ENCODE results near the gene RANBP10.
"Not testable (repeated sequence)": the region's sequence is repeated elsewhere in the genome, so short reads cannot be mapped to it uniquely, and the experiment has no call there.

The RANBP10 gene

DNA sequence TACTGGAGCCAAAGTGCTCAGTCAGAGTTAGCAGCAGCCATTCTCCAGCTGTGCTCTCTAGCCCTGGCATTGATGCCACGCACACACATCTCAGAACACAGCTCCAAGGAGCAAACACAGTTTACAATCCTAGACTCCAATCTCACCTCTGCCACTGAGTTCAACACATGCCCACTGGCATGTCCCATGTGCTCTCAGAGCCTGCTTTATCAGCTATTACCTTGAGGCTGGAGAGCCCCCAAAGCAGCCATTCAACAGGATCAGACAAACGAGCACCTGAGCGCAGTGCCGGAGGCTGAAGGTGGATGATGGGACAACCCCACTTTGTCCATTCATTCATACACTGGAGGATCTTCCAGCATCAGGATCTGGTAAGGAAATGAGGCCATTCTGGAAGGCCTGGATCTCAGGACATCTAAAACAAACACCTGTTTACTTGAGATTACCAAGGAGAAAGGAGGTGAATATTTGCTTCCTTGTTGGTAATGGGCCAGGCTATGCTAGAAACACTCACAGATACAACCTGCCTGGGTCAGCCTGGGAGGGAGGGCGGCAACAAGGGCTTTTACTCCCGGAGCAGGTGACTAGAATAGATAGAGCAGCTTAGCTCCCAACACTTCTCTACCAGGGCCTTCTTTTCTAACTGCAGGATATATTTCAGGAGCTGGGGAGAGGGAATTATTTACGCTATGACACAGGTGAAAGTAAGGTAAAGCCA, 25.4 kb downstream of the RANBP10 start:
- no peak for DNase-seq (ENCODE audit: low read depth in 3 of 3, low spot score in 1 of 3)

DNA sequence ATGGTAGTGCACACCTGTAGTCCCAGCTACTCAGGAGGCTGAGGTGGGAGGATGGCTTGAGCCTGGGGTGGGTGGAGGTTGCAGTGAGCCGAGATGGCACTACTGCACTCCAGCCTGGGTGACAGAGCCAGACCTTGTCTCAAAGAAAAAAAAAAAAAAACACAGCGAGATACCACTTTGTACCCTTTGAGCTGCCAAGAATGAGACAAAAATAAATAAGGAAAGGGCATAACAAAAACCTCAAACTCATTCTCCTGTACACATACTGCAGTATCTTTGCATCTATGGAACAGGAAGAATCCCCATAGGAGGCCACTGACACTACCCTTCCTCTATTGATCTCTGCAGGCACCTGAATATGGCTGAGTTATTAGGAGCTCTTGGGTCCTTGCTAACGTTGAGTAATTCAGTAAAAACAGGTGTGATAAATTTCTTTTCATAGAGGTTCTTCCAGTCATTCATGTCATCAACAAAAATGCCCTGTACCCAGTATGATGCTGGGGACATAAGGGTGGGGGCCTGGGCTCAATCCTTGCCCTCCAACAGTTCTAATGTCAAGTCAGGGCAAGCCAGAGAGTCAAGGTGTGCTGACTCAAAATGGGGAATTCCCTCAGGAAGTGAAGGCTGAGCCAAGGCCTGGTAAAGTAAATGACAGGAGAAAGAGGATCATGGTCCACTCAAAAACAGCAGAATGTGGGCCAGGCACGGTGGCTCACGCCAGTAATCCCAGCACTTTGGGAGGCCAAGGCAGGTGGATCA, 26.9 kb downstream of the RANBP10 start:
- no peak for DNase-seq (ENCODE audit: low read depth in 3 of 3, low spot score in 1 of 3)

DNA sequence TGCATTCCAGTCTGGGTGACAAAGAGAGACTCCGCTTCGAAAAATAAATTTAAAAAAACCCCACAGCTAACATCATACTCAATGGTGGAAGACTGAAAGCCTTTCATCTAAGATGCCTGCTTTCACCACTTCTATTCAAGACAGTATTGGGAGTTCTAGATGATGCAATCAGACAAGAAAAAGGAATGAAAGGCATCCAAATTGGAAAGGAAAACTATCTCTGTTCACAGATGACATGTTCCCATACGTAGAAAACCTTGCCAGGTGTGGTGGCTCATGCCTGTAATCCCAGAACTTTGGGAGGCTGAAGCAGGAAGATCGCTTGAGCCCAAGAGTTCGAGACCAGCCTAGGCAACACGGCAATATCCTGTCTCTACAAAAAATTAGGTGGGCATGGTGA, 31.1 kb downstream of the RANBP10 start:
- no peak for DNase-seq (ENCODE audit: low read depth in 3 of 3, low spot score in 1 of 3)

DNA sequence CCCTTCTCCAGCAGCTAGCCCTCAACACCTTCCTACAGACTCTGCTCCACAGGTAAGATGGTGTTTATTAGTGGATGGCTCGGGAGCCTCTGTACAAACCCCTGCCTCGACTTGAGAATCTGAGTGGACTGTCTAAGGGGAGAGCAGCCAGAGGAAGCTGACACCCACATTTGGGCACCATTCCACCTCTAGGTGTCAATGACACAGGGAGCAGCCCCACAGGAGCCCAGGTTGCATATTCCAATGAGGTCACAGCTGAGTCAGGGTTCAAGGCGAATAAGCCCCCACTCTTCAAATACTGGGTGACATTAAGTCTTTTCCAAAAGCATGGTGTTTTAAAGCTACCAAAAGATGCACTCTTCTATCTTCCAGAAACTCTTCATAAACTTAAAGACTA, 31.9 kb downstream of the RANBP10 start:
- no peak for DNase-seq (ENCODE audit: low read depth in 3 of 3, low spot score in 1 of 3)

DNA sequence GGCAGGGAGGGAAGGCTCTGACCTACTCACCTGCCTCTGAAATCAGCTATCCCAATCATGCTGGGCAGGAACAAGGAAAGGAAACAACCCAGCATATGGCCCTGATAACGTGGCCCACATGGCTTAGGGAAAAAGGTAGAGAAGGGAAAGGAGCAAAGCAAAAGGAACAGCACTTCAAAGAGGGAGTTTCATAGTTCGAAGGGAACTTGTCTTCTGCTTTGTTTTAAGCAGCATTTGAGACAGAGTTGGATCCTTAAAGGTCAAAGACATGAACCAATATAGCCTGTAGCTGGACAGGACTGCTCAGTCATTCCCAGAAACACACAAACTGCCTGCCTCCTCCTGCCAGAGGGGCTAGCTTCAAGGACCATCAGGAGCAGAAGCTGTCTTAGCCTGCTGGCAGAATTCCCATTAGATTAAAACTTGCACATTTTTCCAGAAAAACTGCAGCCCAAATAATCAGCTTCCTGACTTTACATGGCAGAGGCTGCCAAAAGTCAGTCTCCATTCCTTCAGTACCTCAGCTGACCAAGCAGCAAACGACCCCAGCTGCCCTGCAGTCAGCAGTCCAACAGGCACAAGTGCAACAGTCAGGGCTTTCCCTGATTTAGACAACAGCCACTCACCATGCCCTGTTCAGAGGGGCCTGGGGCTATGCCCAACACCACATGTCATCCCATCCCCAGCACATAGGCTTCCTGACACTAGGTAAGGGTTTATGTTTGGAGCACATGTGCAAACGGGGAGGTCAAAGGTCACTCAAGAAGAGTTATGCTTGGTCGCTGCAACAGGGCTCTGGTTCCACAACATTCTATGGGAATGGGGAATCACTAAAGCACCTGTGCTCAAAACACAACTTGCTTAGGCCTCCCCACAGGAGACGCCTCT, 32.5 kb downstream of the RANBP10 start:
- no peak for DNase-seq (ENCODE audit: low read depth in 3 of 3, low spot score in 1 of 3)

DNA sequence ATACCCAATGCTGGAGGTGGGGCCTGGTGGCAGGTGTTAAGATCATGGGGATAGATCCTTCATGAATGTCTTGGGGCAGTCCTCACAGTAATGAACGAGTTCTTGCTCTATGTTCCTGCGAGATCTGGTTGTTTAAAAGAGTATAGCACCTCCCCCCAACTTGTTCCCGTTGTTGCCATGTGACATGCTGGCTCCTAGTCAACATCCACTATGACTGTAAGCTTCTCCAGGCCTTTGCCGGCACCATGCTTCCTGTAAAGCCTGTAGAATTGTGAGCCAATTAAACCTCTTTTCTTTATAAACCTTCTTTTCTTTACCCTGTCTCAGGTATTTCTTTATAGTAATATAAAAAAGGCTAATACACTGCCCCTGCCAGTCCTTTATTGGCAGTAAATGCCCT, 33.3 kb downstream of the RANBP10 start:
- no peak for DNase-seq (ENCODE audit: low read depth in 3 of 3, low spot score in 1 of 3)

DNA sequence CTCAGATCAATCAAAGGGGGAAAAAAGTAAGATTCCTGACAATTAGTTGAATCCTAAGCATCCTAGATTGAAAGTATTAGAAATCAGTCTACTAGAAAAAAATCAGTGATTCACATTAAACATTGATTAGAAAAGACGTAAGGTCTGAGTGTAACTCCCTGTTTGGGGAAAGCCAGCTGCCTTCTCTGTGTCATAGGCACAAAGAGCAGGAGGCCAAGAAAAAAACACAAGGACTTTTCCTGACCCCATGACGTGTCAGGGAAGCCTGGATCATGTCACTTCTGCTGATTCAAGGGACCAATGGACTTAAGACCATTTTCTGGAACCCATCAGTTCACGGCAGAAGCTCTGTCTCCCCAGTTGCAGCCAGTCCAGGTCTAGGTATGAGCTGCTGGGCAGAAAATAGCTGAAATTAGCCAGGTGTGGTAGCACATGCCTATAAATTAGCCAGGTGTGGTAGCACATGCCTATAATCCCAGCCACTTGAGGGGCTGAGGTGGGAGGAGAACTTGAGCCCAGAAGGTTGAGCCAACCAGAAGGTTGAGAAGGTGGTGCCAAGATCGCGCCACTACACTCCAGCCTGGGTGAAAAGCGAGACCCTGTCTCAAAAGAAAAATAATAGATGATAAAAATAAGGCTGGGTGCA, 35.9 kb downstream of the RANBP10 start:
- no peak for DNase-seq (ENCODE audit: low read depth in 3 of 3, low spot score in 1 of 3)

GRCh38 chr16:67767953-67768352, 38.4 kb downstream of the RANBP10 start:
- no peak for DNase-seq (ENCODE audit: low read depth in 3 of 3, low spot score in 1 of 3)

GRCh38 chr16:67766291-67766690, 40.1 kb downstream of the RANBP10 start:
- DNase-seq (ENCODE audit: low read depth in 3 of 3, low spot score in 1 of 3) = no peak

- no peak for DNase-seq (ENCODE audit: low read depth in 3 of 3, low spot score in 1 of 3)
Measured at GRCh38 chr16:67764158-67764667, 42.1 kb downstream of the RANBP10 start.

GRCh38 chr16:67763066-67763465, 43.3 kb downstream of the RANBP10 start:
- DNase-seq (ENCODE audit: low read depth in 3 of 3, low spot score in 1 of 3) = no peak

DNA sequence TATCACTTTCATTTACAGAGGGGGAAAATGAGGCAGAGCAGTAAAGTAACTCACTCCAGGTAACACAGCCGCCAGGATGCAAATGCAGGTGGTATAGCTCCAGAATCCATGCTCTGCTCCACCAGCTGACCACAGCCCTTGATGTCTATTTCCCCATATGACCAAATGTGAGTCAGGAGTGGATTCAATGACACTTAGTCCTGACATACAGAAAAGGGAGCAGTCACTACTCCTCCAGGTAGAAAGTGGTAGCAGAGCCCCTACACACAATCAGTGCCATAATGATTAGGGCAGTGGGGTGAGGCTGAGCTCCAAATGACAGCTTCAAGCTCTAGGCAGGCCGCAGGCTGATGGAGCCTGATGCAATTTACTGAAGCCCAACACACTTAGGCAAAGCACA, 44.0 kb downstream of the RANBP10 start:
- no peak for DNase-seq (ENCODE audit: low read depth in 3 of 3, low spot score in 1 of 3)

- no peak for DNase-seq (ENCODE audit: low read depth in 3 of 3, low spot score in 1 of 3)
Measured at GRCh38 chr16:67761924-67762323, 44.4 kb downstream of the RANBP10 start.

- DNase-seq (ENCODE audit: low read depth in 3 of 3, low spot score in 1 of 3) = no peak
Measured at GRCh38 chr16:67760956-67761230, 45.5 kb downstream of the RANBP10 start.

DNA sequence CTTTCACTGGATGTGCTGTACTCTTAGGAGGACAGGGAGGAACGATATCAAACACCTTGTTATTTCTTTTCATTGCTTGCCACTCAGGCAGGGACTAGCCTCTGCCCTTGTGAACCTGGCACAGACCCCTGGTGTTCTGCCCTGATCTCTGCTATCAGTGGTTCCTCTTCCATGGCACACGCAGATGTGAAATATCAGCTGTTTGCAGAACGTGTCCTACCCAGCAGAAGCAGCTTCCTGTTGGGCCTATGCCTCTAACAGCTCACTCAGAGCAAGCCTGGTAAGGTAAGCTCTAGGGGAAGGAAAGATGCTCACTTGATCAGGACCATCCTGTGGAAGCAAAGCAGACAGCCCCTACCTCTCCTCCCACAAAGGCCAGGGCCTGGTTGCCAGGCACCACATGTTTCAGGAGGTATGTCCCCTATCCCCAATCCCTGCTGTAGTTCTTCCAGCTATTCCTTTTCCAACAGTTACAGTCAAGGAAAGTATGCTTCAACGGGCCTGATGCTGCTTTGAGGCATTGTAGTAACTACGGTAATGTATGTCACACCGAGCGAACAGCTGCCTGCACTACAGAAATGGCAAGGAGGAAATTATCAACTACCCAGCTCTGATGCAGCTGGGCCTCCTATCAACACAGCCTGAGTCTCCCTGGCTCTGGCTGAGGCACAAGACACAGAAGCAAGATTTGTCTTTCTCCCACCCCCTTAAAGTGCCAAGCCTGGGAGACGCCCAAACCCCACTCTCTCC, 46.0 kb downstream of the RANBP10 start:
- no peak for DNase-seq (ENCODE audit: low read depth in 3 of 3, low spot score in 1 of 3)

GRCh38 chr16:67758966-67759365, 47.4 kb downstream of the RANBP10 start:
- no peak for DNase-seq (ENCODE audit: low read depth in 3 of 3, low spot score in 1 of 3)

GRCh38 chr16:67758006-67758405, 48.4 kb downstream of the RANBP10 start:
- DNase-seq (ENCODE audit: low read depth in 3 of 3, low spot score in 1 of 3) = no peak

DNA sequence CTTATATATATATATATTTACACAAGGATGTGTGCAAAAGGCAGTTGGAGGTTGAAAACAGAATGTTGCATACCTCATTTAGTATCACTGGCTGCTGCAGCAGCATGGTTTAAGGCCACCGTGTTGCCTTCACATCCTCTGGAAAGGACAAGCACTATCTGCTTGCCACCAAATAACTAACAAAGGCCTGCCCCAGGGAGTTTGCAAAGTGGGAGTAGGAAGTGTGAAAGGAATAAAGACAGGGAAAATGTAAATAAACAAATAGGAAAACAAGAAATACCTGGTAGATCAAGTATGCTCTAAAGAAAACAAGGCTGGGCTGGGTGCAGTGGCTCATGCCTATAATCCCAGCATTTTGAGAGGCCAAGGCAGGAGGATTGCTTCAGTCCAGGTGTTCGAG, 53.7 kb downstream of the RANBP10 start:
- DNase-seq (ENCODE audit: low read depth in 3 of 3, low spot score in 1 of 3) = no peak

- not testable (repeated sequence) for DNase-seq (ENCODE audit: low read depth in 3 of 3, low spot score in 1 of 3)
Measured at GRCh38 chr16:67751331-67751730, 55.0 kb downstream of the RANBP10 start.

- DNase-seq (ENCODE audit: low read depth in 3 of 3, low spot score in 1 of 3) = no peak
Measured at GRCh38 chr16:67750466-67750865, 55.9 kb downstream of the RANBP10 start.
